Measurements from ENCODE around the gene LRMDA. TPM values are rescaled to one million over a fixed set of nuclear protein-coding genes. Genes with fewer than 3 reads are reported as not detected.

LRMDA gene
- total RNA-seq, 2 donors from 2014 or later = 12.2 to 25.4 TPM

DNA sequence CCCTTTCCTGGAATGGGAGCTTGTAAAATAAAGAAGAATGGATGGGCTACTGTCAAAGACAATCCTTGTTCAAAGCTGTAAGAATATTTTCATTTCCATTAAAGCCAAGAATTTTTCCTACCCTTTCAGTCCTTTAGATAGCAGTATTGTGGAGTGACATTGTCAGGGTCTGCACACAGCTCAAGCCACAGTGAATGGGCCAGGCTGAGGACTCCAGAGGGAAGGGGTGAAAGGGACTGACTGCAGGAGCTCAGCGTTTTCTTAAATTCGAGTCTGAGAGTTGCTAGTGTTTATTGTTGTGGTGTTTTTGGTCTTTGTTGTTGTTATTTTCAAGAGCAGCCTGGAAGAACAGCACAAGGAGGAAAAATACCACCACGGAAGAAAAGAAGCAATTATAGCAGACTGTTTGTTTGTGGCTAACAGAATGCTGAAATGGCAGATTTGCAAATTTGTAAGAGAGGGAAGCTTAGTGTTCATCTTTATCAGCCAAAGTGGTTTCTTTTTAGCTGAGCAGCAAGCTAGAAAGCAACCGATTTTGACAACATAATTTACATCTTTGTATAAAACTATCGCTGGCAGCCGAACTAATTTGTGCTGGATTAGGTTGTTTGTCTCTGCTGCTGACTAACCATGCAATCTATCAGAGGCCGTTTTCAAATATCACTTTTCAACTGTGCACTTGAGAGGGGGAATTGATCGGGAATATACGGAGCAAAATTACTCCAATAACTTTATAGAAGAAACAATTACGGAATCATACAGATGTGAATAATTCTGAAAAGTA, 192.1 kb downstream of the LRMDA start:
- no peaks in the 10 kb centered on the region for H3K36me3 ChIP-seq (replicated peaks in 1 of 2; ENCODE audit: insufficient read depth in 1 of 2, low read depth in 2 of 2)
- DNase-seq = no peak
- intact Hi-C loops (cut with DNase I) = no loop called here
- H3K9me3 ChIP-seq = no peaks in the 10 kb centered on the region
- 65 to 74% methylated on average over 10 of the region's 10 CpGs for WGBS, 2 donors
- no peak overlapping the region for H3K4me3 ChIP-seq
- no peaks in the 10 kb centered on the region for H3K27me3 ChIP-seq
- no peak overlapping the region for H3K27ac ChIP-seq
- no peak for ATAC-seq
- no peaks in the 10 kb centered on the region for H3K4me1 ChIP-seq
- no peak for TF ChIP-seq POLR2A (IDR thresholded peaks at IDR 0.05)
- TF ChIP-seq, protein P1, sequence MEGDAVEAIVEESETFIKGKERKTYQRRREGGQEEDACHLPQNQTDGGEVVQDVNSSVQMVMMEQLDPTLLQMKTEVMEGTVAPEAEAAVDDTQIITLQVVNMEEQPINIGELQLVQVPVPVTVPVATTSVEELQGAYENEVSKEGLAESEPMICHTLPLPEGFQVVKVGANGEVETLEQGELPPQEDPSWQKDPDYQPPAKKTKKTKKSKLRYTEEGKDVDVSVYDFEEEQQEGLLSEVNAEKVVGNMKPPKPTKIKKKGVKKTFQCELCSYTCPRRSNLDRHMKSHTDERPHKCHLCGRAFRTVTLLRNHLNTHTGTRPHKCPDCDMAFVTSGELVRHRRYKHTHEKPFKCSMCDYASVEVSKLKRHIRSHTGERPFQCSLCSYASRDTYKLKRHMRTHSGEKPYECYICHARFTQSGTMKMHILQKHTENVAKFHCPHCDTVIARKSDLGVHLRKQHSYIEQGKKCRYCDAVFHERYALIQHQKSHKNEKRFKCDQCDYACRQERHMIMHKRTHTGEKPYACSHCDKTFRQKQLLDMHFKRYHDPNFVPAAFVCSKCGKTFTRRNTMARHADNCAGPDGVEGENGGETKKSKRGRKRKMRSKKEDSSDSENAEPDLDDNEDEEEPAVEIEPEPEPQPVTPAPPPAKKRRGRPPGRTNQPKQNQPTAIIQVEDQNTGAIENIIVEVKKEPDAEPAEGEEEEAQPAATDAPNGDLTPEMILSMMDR (IDR thresholded peaks at IDR 0.05) = no peak

DNA sequence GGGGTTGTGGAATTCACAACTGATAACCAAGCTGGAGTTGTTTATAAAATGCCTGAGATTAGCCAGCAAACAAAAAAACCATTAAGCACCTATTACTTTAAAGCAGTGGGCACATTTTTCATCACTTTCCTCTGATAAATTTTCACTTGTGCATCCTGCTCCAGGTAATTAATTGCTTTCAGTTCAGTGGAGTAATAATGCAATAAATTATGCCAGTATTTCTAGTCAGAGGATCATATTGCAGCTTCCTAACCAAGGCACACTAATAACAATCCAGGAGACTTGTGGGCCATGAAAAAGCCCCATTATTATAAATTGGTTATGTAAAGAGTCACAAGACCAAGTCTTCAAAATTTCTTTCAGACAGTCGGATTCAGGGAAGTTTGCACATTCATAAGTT, 193.2 kb downstream of the LRMDA start:
- no peaks in the 10 kb centered on the region for H3K4me1 ChIP-seq
- no peak for TF ChIP-seq POLR2A (IDR thresholded peaks at IDR 0.05)
- TF ChIP-seq, protein P1 (IDR thresholded peaks at IDR 0.05) = no peak
- no peak overlapping the region for H3K27ac ChIP-seq
- DNase-seq (no peak), ATAC-seq (no peak)
- H3K27me3 ChIP-seq = no peaks in the 10 kb centered on the region
- H3K9me3 ChIP-seq = no peaks in the 10 kb centered on the region
- WGBS, 2 donors = 64 to 82% methylated on average over 1 of the region's 1 CpG
- H3K36me3 ChIP-seq (replicated peaks in 1 of 2; ENCODE audit: insufficient read depth in 1 of 2, low read depth in 2 of 2) = no peaks in the 10 kb centered on the region
- intact Hi-C loops (cut with DNase I) = no loop called here
- H3K4me3 ChIP-seq = no peak overlapping the region

DNA sequence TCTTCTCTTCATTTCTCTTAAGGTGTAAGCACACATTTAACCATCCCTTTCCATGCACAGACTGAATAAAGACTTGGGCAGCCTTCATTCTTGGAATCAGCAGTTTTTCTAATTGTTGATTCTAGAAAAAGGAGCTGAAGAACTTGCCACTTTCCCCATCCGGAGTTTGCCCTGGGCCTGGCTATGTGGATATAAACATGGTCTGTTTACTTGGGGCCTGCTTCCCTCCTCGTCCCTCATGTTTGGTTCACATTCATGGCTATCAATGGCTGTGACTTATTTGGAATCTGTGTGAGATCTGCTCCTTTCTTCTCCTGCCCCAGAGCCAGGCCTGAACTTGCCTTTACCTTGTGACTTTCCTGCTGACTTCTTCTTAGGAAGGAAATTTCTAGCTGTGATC, 199.3 kb downstream of the LRMDA start:
- intact Hi-C loops (cut with DNase I) = no loop called here

DNA sequence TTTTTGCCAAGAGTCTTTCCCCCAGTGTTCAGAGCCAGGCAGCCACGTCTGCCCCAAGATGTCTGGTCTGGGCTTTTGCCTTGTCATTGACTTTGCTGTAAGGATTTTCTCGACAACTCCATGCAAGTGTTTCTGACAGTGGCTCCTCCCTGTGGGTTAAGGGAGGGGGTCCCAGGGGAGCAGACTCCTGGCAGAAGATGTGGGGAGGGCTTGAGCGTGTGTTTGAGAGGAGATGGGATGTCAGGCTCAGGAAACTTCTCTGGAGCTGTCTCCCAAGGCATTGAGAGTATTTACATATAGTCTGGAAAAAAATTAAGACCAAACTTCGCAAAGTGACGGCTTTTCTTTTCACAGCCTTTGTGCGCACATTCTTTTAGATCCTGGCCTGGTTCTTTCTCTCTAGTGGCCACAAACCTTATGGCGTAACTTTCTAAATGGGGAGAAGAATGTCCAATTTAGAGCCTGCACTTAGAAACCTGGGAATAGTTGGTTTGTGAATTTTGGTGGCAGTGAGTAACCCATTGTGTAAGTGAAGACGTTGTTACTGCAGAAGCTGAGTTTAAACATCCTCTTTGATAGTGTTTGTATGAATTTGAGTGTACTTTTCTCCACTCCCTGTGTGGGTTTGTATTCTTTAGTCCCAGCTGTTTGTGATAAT, 201.5 kb downstream of the LRMDA start:
- intact Hi-C loops (cut with DNase I) = no loop called here
- DNase-seq = no peak
- Histone ChIP-seq H3K4me1 (peaks cover 7% of the 10 kb centered on the region), H3K27me3 (no peaks in the 10 kb centered on the region), H3K4me3 (no peak overlapping the region), H3K9me3 (no peaks in the 10 kb centered on the region), H3K27ac (no peak overlapping the region), H3K36me3 (replicated peaks in 1 of 2; ENCODE audit: insufficient read depth in 1 of 2, low read depth in 2 of 2) (no peaks in the 10 kb centered on the region)
- no peak for ATAC-seq
- TF ChIP-seq POLR2A (IDR thresholded peaks at IDR 0.05) = no peak
- TF ChIP-seq, protein P1 (IDR thresholded peaks at IDR 0.05) = no peak
- WGBS, 2 donors = 89 to 91% methylated on average over 8 of the region's 8 CpGs

More for the DNA sequence above, 199.3 kb downstream of the LRMDA start:
- H3K4me1 ChIP-seq = peaks cover 7% of the 10 kb centered on the region
- H3K27ac ChIP-seq = no peak overlapping the region
- DNase-seq (no peak), ATAC-seq (no peak)
- TF ChIP-seq, protein P1 (IDR thresholded peaks at IDR 0.05) = no peak
- TF ChIP-seq POLR2A (IDR thresholded peaks at IDR 0.05) = no peak
- H3K9me3 ChIP-seq = no peaks in the 10 kb centered on the region
- H3K36me3 ChIP-seq (replicated peaks in 1 of 2; ENCODE audit: insufficient read depth in 1 of 2, low read depth in 2 of 2) = no peaks in the 10 kb centered on the region
- WGBS, 2 donors = 75 to 79% methylated on average over 2 of the region's 2 CpGs
- no peak overlapping the region for H3K4me3 ChIP-seq
- H3K27me3 ChIP-seq = no peaks in the 10 kb centered on the region

All from body of pancreas (tissue), 4 donors.